Measurements from ENCODE around the gene OGT.

OGT gene

GRCh38 chrX:71622576-71623450 is 89.9 kb downstream of the OGT start:
- DNase-seq (ENCODE audit: low spot score), result peak; percentile 30

- DNase-seq (ENCODE audit: low spot score), result no peak
Observed at GRCh38 chrX:71623714-71624113, 90.8 kb downstream of the OGT start.

GRCh38 chrX:71625471-71625870 is 92.6 kb downstream of the OGT start:
- DNase-seq (ENCODE audit: low spot score), result no peak
